OCI-LY3 (cell line): ENCODE measurements around the gene CRPPA.

Experiments used
- H2AFZ ChIP-seq: fragments of 200-600, 300-600 bp; shearing (Covaris generic); 2 replicates; pipeline ENCODE4 v1.6.0; 2014; ENCODE audit warnings: antibody characterized with exemption, low read depth, low read length
- H3K27ac ChIP-seq: fragments of 200-600, 300-600 bp; sonication (generic); 2 replicates; pipeline ENCODE4 v1.5.1; 2014; ENCODE audit warnings: mild to moderate bottlenecking, low read length, moderate library complexity, mixed read lengths
- H3K27me3 ChIP-seq: fragments of 200-600, 300-600 bp; sonication (generic); 2 replicates; pipeline ENCODE4 v1.6.1; 2014; ENCODE audit warnings: low read depth, low read length, mixed read lengths
- H3K36me3 ChIP-seq: fragments of 200-600, 300-600 bp; sonication (generic); replicated peaks from 2 replicates; pipeline ENCODE3; 2014; ENCODE audit warnings: low read depth, low read length, mixed read lengths
- H3K4me1 ChIP-seq: fragments of 300-600, 200-600 bp; sonication (generic); 2 replicates; pipeline ENCODE4 v1.6.1; 2014; ENCODE audit warnings: low read length, mixed read lengths
- H3K4me2 ChIP-seq: fragments of 200-600, 300-600 bp; sonication (generic); 2 replicates; pipeline ENCODE4 v1.6.1; 2014; ENCODE audit warnings: low read length, mixed read lengths
- H3K4me3 ChIP-seq: fragments of 300-600, 200-600 bp; sonication (generic); 2 replicates; pipeline ENCODE4 v1.5.1; 2014; ENCODE audit warnings: antibody characterized with exemption, mild to moderate bottlenecking, low read length, moderate library complexity
- H3K79me2 ChIP-seq: fragments of 300-600, 200-600 bp; shearing (Covaris generic); 2 replicates; pipeline ENCODE4 v1.6.1; 2014; ENCODE audit warnings: mild to moderate bottlenecking, low read length, mixed read lengths
- H3K9ac ChIP-seq: fragments of 300-600, 200-600 bp; shearing (Covaris generic); 2 replicates; pipeline ENCODE4 v1.6.0; 2014; ENCODE audit warnings: mild to moderate bottlenecking, low read length, moderate library complexity
- H3K9me3 ChIP-seq: fragments of 200-600, 300-600 bp; shearing (Covaris generic); 2 replicates; pipeline ENCODE4 v1.6.1; 2014; ENCODE audit warnings: low read length, mixed read lengths; ENCODE audit not compliant: insufficient read depth
- H4K20me1 ChIP-seq: fragments of 200-600, 300-600 bp; sonication (generic); 2 replicates; pipeline ENCODE4 v1.6.1; 2016; ENCODE audit warnings: low read length, mixed read lengths; ENCODE audit not compliant: insufficient read depth
- EZH2phosphoT487 ChIP-seq: fragments of 200-600 bp; shearing (Covaris generic); IDR thresholded peaks from 2 replicates; pipeline ENCODE4 v1.6.1; 2018; ENCODE audit warnings: antibody characterized with exemption, mixed run types, low read depth
- TF ChIP-seq, protein P1 (sequence below): fragments of 200-600, 300-600 bp; sonication (generic); IDR thresholded peaks from 2 replicates; pipeline ENCODE4 v1.5.1; 2014; ENCODE audit warnings: antibody characterized with exemption, low read length, low read depth

The CRPPA gene

DNA sequence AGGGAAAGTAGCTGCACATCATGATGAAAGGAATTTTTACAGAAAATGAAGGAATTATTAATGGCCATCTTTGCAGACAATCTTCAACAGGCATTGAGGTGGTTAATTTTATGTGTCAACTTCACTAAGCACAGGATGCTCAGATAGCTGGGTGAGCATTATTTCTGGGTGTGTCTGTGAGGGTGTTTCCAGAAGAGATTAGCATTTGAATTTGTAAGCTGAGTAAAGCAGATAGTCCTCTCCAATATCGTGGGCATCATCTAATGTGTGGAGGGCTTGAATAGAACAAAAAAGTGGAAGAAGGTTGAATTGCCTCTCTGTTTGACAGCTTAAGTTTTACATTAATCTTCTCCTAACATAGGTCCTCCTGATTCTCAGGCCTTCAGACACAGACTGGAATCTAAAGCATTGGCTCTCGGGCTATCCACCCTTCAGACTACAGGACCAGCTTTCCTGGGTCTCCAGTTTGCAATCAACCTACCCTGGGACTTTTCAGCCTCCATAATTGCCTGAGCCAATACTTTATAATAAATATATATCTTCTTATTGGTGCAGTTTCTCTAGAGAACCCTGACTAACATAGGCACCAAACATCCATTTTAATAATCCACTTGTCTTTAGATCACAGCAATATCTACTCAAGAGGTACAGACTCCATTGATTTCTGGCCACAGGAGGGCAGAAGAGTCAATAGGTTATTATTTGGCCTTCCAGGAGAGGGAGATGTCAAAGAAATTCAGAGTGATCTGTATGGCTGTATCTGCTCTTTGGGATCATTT lies 10.5 kb upstream of the CRPPA start:
- Histone ChIP-seq H3K4me2 (no peak overlapping the region), H2AFZ (no peak overlapping the region), H3K27ac (no peak overlapping the region), H3K9me3 (no peaks in the 10 kb centered on the region), H3K79me2 (no peaks in the 10 kb centered on the region), H3K4me3 (no peak overlapping the region), H4K20me1 (no peaks in the 10 kb centered on the region), H3K4me1 (no peaks in the 10 kb centered on the region), H3K9ac (no peak overlapping the region), H3K36me3 (no peaks in the 10 kb centered on the region), H3K27me3 (no peaks in the 10 kb centered on the region)
- no peak for TF ChIP-seq EZH2phosphoT487
- TF ChIP-seq, protein P1, sequence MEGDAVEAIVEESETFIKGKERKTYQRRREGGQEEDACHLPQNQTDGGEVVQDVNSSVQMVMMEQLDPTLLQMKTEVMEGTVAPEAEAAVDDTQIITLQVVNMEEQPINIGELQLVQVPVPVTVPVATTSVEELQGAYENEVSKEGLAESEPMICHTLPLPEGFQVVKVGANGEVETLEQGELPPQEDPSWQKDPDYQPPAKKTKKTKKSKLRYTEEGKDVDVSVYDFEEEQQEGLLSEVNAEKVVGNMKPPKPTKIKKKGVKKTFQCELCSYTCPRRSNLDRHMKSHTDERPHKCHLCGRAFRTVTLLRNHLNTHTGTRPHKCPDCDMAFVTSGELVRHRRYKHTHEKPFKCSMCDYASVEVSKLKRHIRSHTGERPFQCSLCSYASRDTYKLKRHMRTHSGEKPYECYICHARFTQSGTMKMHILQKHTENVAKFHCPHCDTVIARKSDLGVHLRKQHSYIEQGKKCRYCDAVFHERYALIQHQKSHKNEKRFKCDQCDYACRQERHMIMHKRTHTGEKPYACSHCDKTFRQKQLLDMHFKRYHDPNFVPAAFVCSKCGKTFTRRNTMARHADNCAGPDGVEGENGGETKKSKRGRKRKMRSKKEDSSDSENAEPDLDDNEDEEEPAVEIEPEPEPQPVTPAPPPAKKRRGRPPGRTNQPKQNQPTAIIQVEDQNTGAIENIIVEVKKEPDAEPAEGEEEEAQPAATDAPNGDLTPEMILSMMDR: peak; percentile 65

DNA sequence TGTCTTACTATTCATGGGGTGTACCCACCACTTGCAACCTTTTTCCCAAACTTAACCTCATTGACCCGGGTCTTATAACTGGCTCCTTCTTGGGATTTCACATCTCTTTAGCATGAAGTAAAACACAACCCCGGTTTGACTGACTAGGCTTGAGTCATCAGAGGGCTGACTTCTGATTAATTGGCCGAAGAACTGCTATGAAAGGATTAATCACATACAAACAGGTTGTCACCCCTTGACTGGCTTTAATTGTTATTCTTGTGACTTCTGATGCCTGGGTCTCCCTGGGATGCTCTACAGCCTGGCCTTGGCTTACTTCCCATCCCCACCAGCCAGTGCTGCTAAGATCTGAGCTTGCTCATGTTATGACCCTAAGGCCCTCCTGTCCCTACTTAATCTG lies 8.8 kb upstream of the CRPPA start:
- no peak overlapping the region for H3K4me2 ChIP-seq
- no peaks in the 10 kb centered on the region for H3K4me1 ChIP-seq
- no peak overlapping the region for H3K4me3 ChIP-seq
- H4K20me1 ChIP-seq: no peaks in the 10 kb centered on the region
- no peak overlapping the region for H2AFZ ChIP-seq
- no peak overlapping the region for H3K27ac ChIP-seq
- TF ChIP-seq EZH2phosphoT487: no peak
- TF ChIP-seq, protein P1: no peak
- H3K79me2 ChIP-seq: no peaks in the 10 kb centered on the region
- H3K27me3 ChIP-seq: no peaks in the 10 kb centered on the region
- H3K36me3 ChIP-seq: no peaks in the 10 kb centered on the region
- H3K9me3 ChIP-seq: no peaks in the 10 kb centered on the region
- no peak overlapping the region for H3K9ac ChIP-seq

DNA sequence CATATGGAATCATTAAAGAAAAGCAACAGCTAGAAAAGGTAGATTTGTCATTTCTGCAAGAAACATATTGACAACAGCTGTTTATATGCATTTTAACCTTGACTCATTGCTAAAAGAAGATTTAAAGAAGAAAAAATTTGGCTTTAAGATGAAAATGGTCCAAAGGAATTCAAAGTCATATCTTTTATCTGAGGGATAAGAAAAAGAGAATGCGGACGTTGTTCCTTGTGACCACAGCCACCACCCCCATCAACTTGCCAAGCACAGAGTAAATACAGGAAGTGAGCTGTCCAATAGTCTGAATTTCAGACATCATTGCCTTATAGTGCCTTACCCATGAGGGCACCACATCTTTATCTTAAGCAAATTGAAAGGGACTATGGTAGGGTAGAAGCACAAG lies 7.3 kb upstream of the CRPPA start:
- Histone ChIP-seq H3K36me3 (no peaks in the 10 kb centered on the region), H3K27ac (no peak overlapping the region), H3K4me1 (no peaks in the 10 kb centered on the region), H3K79me2 (no peaks in the 10 kb centered on the region), H3K9me3 (no peaks in the 10 kb centered on the region), H4K20me1 (no peaks in the 10 kb centered on the region), H3K9ac (no peak overlapping the region), H2AFZ (no peak overlapping the region), H3K4me2 (no peak overlapping the region), H3K4me3 (no peak overlapping the region), H3K27me3 (no peaks in the 10 kb centered on the region)
- TF ChIP-seq EZH2phosphoT487: no peak
- TF ChIP-seq, protein P1: no peak

DNA sequence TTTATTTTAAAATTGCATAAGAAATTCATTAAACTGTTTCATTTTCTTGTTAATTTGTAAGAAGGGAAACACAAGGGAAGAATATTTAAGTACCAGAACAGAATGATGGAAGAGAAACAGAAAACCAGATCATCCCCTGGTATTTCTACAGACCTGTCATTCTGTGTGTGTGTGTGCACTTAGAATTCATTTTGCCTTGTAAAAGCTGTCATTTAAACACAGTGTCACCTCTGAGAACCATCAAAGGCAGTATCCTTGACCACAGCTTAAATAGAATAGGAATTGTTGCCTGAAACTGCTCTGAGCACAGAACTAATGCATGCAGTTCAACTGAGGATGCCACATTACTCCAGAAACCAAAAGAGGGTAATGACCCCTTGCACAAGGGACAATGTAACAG lies 6.8 kb upstream of the CRPPA start:
- TF ChIP-seq EZH2phosphoT487: no peak
- TF ChIP-seq, protein P1: no peak
- H3K36me3 ChIP-seq: no peaks in the 10 kb centered on the region
- no peak overlapping the region for H3K9ac ChIP-seq
- H2AFZ ChIP-seq: no peak overlapping the region
- H4K20me1 ChIP-seq: no peaks in the 10 kb centered on the region
- no peak overlapping the region for H3K4me3 ChIP-seq
- no peak overlapping the region for H3K27ac ChIP-seq
- no peaks in the 10 kb centered on the region for H3K27me3 ChIP-seq
- H3K79me2 ChIP-seq: no peaks in the 10 kb centered on the region
- no peak overlapping the region for H3K4me2 ChIP-seq
- H3K9me3 ChIP-seq: no peaks in the 10 kb centered on the region
- no peaks in the 10 kb centered on the region for H3K4me1 ChIP-seq
